HCT116 (cell line): ENCODE data around the gene OSBPL10. TPM values are rescaled to one million over a fixed set of nuclear protein-coding genes. Genes with fewer than 3 reads are reported as not detected.
A peak's percentile ranks its signal among the peaks of the same experiment; 100 is the strongest.

Source experiments
- ATAC-seq: fragments of 200-7000 bp; cut with Tn5 transposase; 2 replicates; pipeline ENCODE4 v1.9.1; 2020; ENCODE audit warnings: mild to moderate bottlenecking, moderate library complexity
- BruUV-seq: library from RNA; stranded (reverse); fragments of 400-500 nt; replicated peaks from 2 replicates; lab custom pipeline; 2021; lab: Mats Ljungman, UMichigan
- CTCF ChIA-PET: fragments of 300-600 bp; sonication (Branson Sonifier 250); formaldehyde crosslinking; loops from one replicate; lab custom pipeline; 2021; ENCODE audit warnings: antibody characterized with exemption; lab: Charles Lee
- POLR2A ChIA-PET: fragments of 300-600, 350-600 bp; sonication (Branson Sonifier 250); formaldehyde crosslinking; loops from one replicate; lab custom pipeline; 2021; ENCODE audit warnings: antibody characterized with exemption; lab: Charles Lee
- RAD21 ChIA-PET, 2 experiments: fragments of 300-600 bp; sonication (Branson Sonifier 250); formaldehyde crosslinking; loops; one replicate each; lab custom pipeline; 2023; ENCODE audit warnings: low total read pairs in 2 of 2; ENCODE audit not compliant: uncharacterized antibody in 2 of 2, unreplicated experiment in 2 of 2, low non-redundant PET in 1 of 2; lab: Charles Lee
- DNase-seq: peaks from one replicate; pipeline ENCODE4 v3.0.0-alpha.2; 2010; ENCODE audit warnings: low read depth, low spot score
- H2AFZ ChIP-seq: fragments of 200-600 bp; shearing (Covaris generic), sonication (generic); 2 replicates; pipeline ENCODE4 v1.6.1; 2017; ENCODE audit warnings: low read depth, mixed run types, mixed read lengths, antibody characterized with exemption, low read length; ENCODE audit not compliant: poor library complexity, severe bottlenecking
- H3K27ac ChIP-seq: 2 replicates; pipeline ENCODE4 v1.5.1; 2012; ENCODE audit warnings: low read depth, low read length
- H3K27me3 ChIP-seq: fragments of 200-600 bp; sonication (generic); 2 replicates; pipeline ENCODE4 v1.6.1; 2016; ENCODE audit warnings: mixed run types, low read length, mixed read lengths; ENCODE audit not compliant: insufficient read depth
- H3K36me3 ChIP-seq, 2 experiments: fragments of 200-500 bp in 1 of 2; fragments of 200-600 bp in 1 of 2; sonication (Bioruptor generic) in 1 of 2; sonication (generic) in 1 of 2; 2 replicates each; pipeline versions ENCODE4 v1.5.1 to v1.6.1; 2014 to 2016; ENCODE audit warnings: low read length in 2 of 2, inconsistent platforms in 1 of 2, mixed read lengths in 1 of 2, mixed run types in 1 of 2; ENCODE audit not compliant: insufficient read depth in 2 of 2, control insufficient read depth in 1 of 2
- H3K4me1 ChIP-seq, 2 experiments: fragments of 200-600 bp in 1 of 2; sonication (generic) in 1 of 2; 2 replicates each; pipeline versions ENCODE4 v1.5.1 to v1.6.1; 2012 to 2017; ENCODE audit warnings: low read length in 2 of 2, inconsistent platforms in 1 of 2, mild to moderate bottlenecking in 1 of 2, mixed read lengths in 1 of 2, mixed run types in 1 of 2, moderate library complexity in 1 of 2; ENCODE audit not compliant: insufficient read depth in 2 of 2, control insufficient read depth in 1 of 2
- H3K4me2 ChIP-seq: fragments of 200-600 bp; sonication (generic); 2 replicates; pipeline ENCODE4 v1.6.1; 2017; ENCODE audit warnings: mixed run types, low read length, mixed read lengths
- H3K4me3 ChIP-seq, 2 experiments: fragments of 200-600 bp in 1 of 2; sonication (generic) in 1 of 2; replicated peaks in 1 of 2; 2 replicates each; pipeline ENCODE4 v1.5.1; 2011 to 2016; ENCODE audit warnings: low read length in 2 of 2, control low read depth in 1 of 2, low read depth in 1 of 2, mild to moderate bottlenecking in 1 of 2, mixed read lengths in 1 of 2, mixed run types in 1 of 2
- H3K79me2 ChIP-seq: fragments of 200-600 bp; sonication (generic); 2 replicates; pipeline ENCODE4 v1.6.1; 2017; ENCODE audit warnings: mild to moderate bottlenecking, mixed run types, low read length, moderate library complexity, mixed read lengths; ENCODE audit not compliant: insufficient read depth
- H3K9ac ChIP-seq: fragments of 200-600 bp; sonication (generic); 2 replicates; pipeline ENCODE4 v1.6.1; 2016; ENCODE audit warnings: low read length, mixed read lengths
- H3K9me2 ChIP-seq: fragments of 200-600 bp; sonication (generic), shearing (Covaris generic); 2 replicates; pipeline ENCODE4 v1.6.1; 2017; ENCODE audit warnings: mixed run types, mild to moderate bottlenecking, moderate library complexity; ENCODE audit not compliant: insufficient read depth
- H3K9me3 ChIP-seq, 2 experiments: fragments of 200-500 bp in 1 of 2; fragments of 200-600 bp in 1 of 2; sonication (Bioruptor generic) in 1 of 2; sonication (generic) in 1 of 2; 2 replicates each; pipeline ENCODE4 v1.6.1; 2014 to 2017; ENCODE audit warnings: low read length in 2 of 2, mixed read lengths in 2 of 2, inconsistent platforms in 1 of 2, low read depth in 1 of 2, mild to moderate bottlenecking in 1 of 2, mixed run types in 1 of 2, moderate library complexity in 1 of 2; ENCODE audit not compliant: control insufficient read depth in 1 of 2, insufficient read depth in 1 of 2
- H4K20me1 ChIP-seq: fragments of 200-600 bp; sonication (generic), shearing (Covaris generic); 2 replicates; pipeline ENCODE4 v1.6.1; 2017; ENCODE audit warnings: mixed run types, mild to moderate bottlenecking, moderate library complexity; ENCODE audit not compliant: insufficient read depth
- ATF3 ChIP-seq: IDR thresholded peaks from 2 replicates; pipeline ENCODE4 v1.6.1; 2012
- CEBPB ChIP-seq: IDR thresholded peaks from 2 replicates; pipeline ENCODE4 v1.6.1; 2012; ENCODE audit warnings: low read depth
- EGR1 ChIP-seq: IDR thresholded peaks from 2 replicates; pipeline ENCODE4 v1.6.1; 2012; ENCODE audit warnings: low read depth
- ELF1 ChIP-seq: IDR thresholded peaks from 2 replicates; pipeline ENCODE4 v1.6.1; 2012; ENCODE audit warnings: low read depth, borderline replicate concordance
- EZH2 ChIP-seq: fragments of 200-600 bp; sonication (generic); IDR thresholded peaks from 2 replicates; pipeline ENCODE4 v1.6.1; 2017; ENCODE audit warnings: antibody characterized with exemption, mixed run types
- EZH2phosphoT487 ChIP-seq: fragments of 200-600 bp; IDR thresholded peaks from 2 replicates; pipeline ENCODE4 v1.6.1; 2018; ENCODE audit warnings: antibody characterized with exemption, borderline replicate concordance
- FOSL1 ChIP-seq: IDR thresholded peaks from 2 replicates; pipeline ENCODE4 v1.6.1; 2012; ENCODE audit warnings: low read depth
- POLR2A ChIP-seq: IDR thresholded peaks from 2 replicates; pipeline ENCODE4 v1.7.0; 2011; ENCODE audit warnings: borderline replicate concordance; ENCODE audit not compliant: insufficient read depth, insufficient read length; ENCODE audit errors: extremely low read depth
- SIN3A ChIP-seq: IDR thresholded peaks from 2 replicates; pipeline ENCODE4 v1.6.1; 2012; ENCODE audit warnings: low read depth
- SP1 ChIP-seq: IDR thresholded peaks from 2 replicates; pipeline ENCODE4 v1.6.1; 2012; ENCODE audit warnings: low read depth
- TCF7L2 ChIP-seq: IDR thresholded peaks from 2 replicates; pipeline ENCODE4 v1.7.0; 2011; ENCODE audit warnings: borderline replicate concordance, inconsistent platforms; ENCODE audit not compliant: insufficient read depth, insufficient read length; ENCODE audit errors: extremely low read depth
- YY1 ChIP-seq: IDR thresholded peaks from 2 replicates; pipeline ENCODE4 v1.6.1; 2011; ENCODE audit warnings: low read length, low read depth, moderate library complexity, mild to moderate bottlenecking; ENCODE audit not compliant: insufficient replicate concordance; ENCODE audit errors: extremely low read depth
- ZFX ChIP-seq: fragments of 450-650 bp; IDR thresholded peaks from 2 replicates; pipeline ENCODE4 v1.6.1; 2017
- ZNF274 ChIP-seq: fragments of 200-500 bp; sonication (Bioruptor generic); IDR thresholded peaks from 2 replicates; pipeline ENCODE4 v1.6.1; 2014; ENCODE audit warnings: mild to moderate bottlenecking, low read depth, low read length, inconsistent platforms
- intact Hi-C: fragments of 100-400 bp; cut with micrococcal nuclease; formaldehyde crosslinking; loops from 2 replicates; pipeline ENCODE4 v1.10.0; 2022
- total RNA-seq: library from RNA; stranded (reverse); gene quantifications from one replicate; pipeline ENCODE4 v1.2.1, GENCODE V29; 2021; ENCODE audit not compliant: unreplicated experiment
- TF ChIP-seq, protein P1 (sequence below), 3 experiments: fragments of 200-600 bp in 1 of 3; sonication (generic) in 1 of 3; IDR thresholded peaks in 2 of 3; conservative IDR thresholded peaks in 1 of 3; 2 replicates each; pipeline ENCODE4 v1.5.1; 2012 to 2017; ENCODE audit warnings: low read depth in 2 of 3, low read length in 2 of 3, antibody characterized with exemption in 1 of 3, borderline replicate concordance in 1 of 3, control low read depth in 1 of 3, mild to moderate bottlenecking in 1 of 3, mixed read lengths in 1 of 3, mixed run types in 1 of 3, moderate library complexity in 1 of 3; ENCODE audit not compliant: insufficient read depth in 1 of 3
- TF ChIP-seq, protein P2 (sequence below): IDR thresholded peaks from 2 replicates; pipeline ENCODE4 v1.6.1; 2011; ENCODE audit warnings: mild to moderate bottlenecking, low read length, moderate library complexity; ENCODE audit not compliant: insufficient replicate concordance; ENCODE audit errors: extremely low read depth

The OSBPL10 gene
- total RNA-seq, 1 experiment from 2014 or later = 25.8 TPM

- ATAC-seq (no peak), DNase-seq (no peak)
- intact Hi-C loops = no loop called here
- ChIA-PET RAD21 (no interaction called here), POLR2A (no interaction called here), CTCF (interaction anchor here (0.9 kb wide), 1 partner anchor 13 kb away, joined by 4 read pairs; no protein-coding TSS in a partner anchor)
- Histone ChIP-seq H3K4me1 (no peaks in the 10 kb centered on the region), H2AFZ (no peak overlapping the region), H3K79me2 (no peaks in the 10 kb centered on the region), H3K36me3 (no peaks in the 10 kb centered on the region), H3K4me3 (no peak overlapping the region), H3K9ac (no peak overlapping the region), H4K20me1 (no peaks in the 10 kb centered on the region), H3K4me2 (no peak overlapping the region), H3K27ac (no peak overlapping the region), H3K9me3 (no peaks in the 10 kb centered on the region), H3K27me3 (no peaks in the 10 kb centered on the region), H3K9me2 (no peaks in the 10 kb centered on the region)
- no TSS peak for BruUV-seq
- TF ChIP-seq EZH2 (no peak), CEBPB (no peak)
These were observed 102.7 kb downstream of the OSBPL10 start for GRCh38 chr3:31878231-31878838.

DNA sequence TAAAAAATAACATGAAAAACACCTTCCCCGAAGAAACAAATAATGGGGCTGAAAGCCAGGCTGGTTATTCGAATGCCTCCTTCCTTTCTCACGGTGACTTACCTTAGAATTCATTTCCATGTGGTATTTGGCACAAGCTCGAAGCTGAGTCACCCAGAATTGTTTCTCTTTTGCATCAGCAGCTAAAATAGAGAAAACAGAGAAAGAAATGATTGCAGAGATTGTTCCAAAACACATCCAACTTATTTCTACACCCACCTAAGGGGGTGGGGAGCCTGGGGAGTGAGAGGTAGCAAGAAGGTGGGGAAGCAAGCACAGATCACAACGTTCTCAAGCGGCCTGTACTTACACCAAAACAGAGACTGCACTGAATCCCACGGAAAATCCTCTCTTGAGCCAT lies 104.7 kb downstream of the OSBPL10 start:
- Histone ChIP-seq H3K79me2 (no peaks in the 10 kb centered on the region), H3K27ac (no peak overlapping the region), H3K27me3 (no peaks in the 10 kb centered on the region), H3K9me2 (no peaks in the 10 kb centered on the region), H3K4me3 (no peak overlapping the region), H4K20me1 (no peaks in the 10 kb centered on the region), H3K9me3 (no peaks in the 10 kb centered on the region), H2AFZ (no peak overlapping the region), H3K4me1 (no peaks in the 10 kb centered on the region), H3K4me2 (no peak overlapping the region), H3K9ac (no peak overlapping the region), H3K36me3 (no peaks in the 10 kb centered on the region)
- RAD21 ChIA-PET = no interaction called here
- intact Hi-C loops = no loop called here
- ATAC-seq = no peak
- BruUV-seq = no TSS peak
- POLR2A ChIA-PET = no interaction called here
- CTCF ChIA-PET = no interaction called here
- no peak for DNase-seq
- TF ChIP-seq ZNF274 = no peak
- no peak for TF ChIP-seq EZH2
- TF ChIP-seq CEBPB = 0 out of 2 replicates have a peak, but pooled peaks have one; percentile 30
- no peak for TF ChIP-seq SIN3A
- TF ChIP-seq POLR2A = no peak
- TF ChIP-seq SP1 = no peak
- TF ChIP-seq ZFX = no peak
- TF ChIP-seq TCF7L2 = no peak
- no peak for TF ChIP-seq ELF1
- TF ChIP-seq YY1 = no peak
- TF ChIP-seq FOSL1 = peak; percentile 29; the same call in 1 of the 2 replicates
- no peak for TF ChIP-seq EZH2phosphoT487
- TF ChIP-seq, protein P1, sequence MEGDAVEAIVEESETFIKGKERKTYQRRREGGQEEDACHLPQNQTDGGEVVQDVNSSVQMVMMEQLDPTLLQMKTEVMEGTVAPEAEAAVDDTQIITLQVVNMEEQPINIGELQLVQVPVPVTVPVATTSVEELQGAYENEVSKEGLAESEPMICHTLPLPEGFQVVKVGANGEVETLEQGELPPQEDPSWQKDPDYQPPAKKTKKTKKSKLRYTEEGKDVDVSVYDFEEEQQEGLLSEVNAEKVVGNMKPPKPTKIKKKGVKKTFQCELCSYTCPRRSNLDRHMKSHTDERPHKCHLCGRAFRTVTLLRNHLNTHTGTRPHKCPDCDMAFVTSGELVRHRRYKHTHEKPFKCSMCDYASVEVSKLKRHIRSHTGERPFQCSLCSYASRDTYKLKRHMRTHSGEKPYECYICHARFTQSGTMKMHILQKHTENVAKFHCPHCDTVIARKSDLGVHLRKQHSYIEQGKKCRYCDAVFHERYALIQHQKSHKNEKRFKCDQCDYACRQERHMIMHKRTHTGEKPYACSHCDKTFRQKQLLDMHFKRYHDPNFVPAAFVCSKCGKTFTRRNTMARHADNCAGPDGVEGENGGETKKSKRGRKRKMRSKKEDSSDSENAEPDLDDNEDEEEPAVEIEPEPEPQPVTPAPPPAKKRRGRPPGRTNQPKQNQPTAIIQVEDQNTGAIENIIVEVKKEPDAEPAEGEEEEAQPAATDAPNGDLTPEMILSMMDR (IDR thresholded peaks at IDR 0.05 in 2 of 3, conservative IDR thresholded peaks at IDR 0.05 in 1 of 3; ENCODE audit: borderline replicate concordance in 1 of 3, insufficient read depth in 1 of 3, low read depth in 2 of 3, low read length in 2 of 3) = no peak
- TF ChIP-seq EGR1 = no peak
- no peak for TF ChIP-seq ATF3
- TF ChIP-seq, protein P2, sequence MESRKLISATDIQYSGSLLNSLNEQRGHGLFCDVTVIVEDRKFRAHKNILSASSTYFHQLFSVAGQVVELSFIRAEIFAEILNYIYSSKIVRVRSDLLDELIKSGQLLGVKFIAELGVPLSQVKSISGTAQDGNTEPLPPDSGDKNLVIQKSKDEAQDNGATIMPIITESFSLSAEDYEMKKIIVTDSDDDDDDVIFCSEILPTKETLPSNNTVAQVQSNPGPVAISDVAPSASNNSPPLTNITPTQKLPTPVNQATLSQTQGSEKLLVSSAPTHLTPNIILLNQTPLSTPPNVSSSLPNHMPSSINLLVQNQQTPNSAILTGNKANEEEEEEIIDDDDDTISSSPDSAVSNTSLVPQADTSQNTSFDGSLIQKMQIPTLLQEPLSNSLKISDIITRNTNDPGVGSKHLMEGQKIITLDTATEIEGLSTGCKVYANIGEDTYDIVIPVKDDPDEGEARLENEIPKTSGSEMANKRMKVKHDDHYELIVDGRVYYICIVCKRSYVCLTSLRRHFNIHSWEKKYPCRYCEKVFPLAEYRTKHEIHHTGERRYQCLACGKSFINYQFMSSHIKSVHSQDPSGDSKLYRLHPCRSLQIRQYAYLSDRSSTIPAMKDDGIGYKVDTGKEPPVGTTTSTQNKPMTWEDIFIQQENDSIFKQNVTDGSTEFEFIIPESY = no peak
